HG02870 (cell line): ENCODE data around the gene NDUFA6.
"Not testable (repeated sequence)": the region's sequence is repeated elsewhere in the genome, so short reads cannot be mapped to it uniquely, and the experiment has no call there.

ENCODE experiments used
- ATAC-seq: cut with Tn5 transposase; IDR thresholded peaks from one replicate; pipeline ENCODE4 v1.9.1; 2021; ENCODE audit warnings: mild to moderate bottlenecking, moderate library complexity; ENCODE audit not compliant: unreplicated experiment

Gene NDUFA6

GRCh38 chr22:42090596-42091454, at the start of gene NDUFA6:
TSS of gene NDUFA6 (minus strand) at chr22:42090772. CDS start at chr22:42090744, 28 bp downstream.
- peak; percentile 96 for ATAC-seq

GRCh38 chr22:42140153-42140552, 49.6 kb upstream of the NDUFA6 start:
- ATAC-seq: not testable (repeated sequence)

- ATAC-seq: not testable (repeated sequence)
Observed at GRCh38 chr22:42139508-42139907, 48.9 kb upstream of the NDUFA6 start.

GRCh38 chr22:42138972-42139371, 48.4 kb upstream of the NDUFA6 start:
- ATAC-seq: no peak

GRCh38 chr22:42138122-42138770, 47.7 kb upstream of the NDUFA6 start:
- no peak for ATAC-seq

GRCh38 chr22:42135688-42136087, 45.1 kb upstream of the NDUFA6 start:
- not testable (repeated sequence) for ATAC-seq

GRCh38 chr22:42134100-42135020, 43.8 kb upstream of the NDUFA6 start:
- no peak for ATAC-seq

- ATAC-seq: no peak
Observed at GRCh38 chr22:42132457-42132856, 41.9 kb upstream of the NDUFA6 start.

GRCh38 chr22:42131562-42131961, 41.0 kb upstream of the NDUFA6 start:
- ATAC-seq: no peak

GRCh38 chr22:42130639-42131431, 40.3 kb upstream of the NDUFA6 start, which contains the start of gene CYP2D6:
TSS of gene CYP2D6 (minus strand) at chr22:42130810. CDS start at chr22:42130791, 19 bp downstream.
- not testable (repeated sequence) for ATAC-seq

GRCh38 chr22:42130182-42130581, 39.6 kb upstream of the NDUFA6 start:
- ATAC-seq: not testable (repeated sequence)

- ATAC-seq: not testable (repeated sequence)
Observed at GRCh38 chr22:42128776-42129694, 38.5 kb upstream of the NDUFA6 start.

- not testable (repeated sequence) for ATAC-seq
Observed at GRCh38 chr22:42128007-42128406, 37.4 kb upstream of the NDUFA6 start.

GRCh38 chr22:42127606-42128005, 37.0 kb upstream of the NDUFA6 start:
- no peak for ATAC-seq

- ATAC-seq: not testable (repeated sequence)
Observed at GRCh38 chr22:42123529-42123928, 33.0 kb upstream of the NDUFA6 start.

GRCh38 chr22:42120231-42121021, 29.9 kb upstream of the NDUFA6 start:
- ATAC-seq: not testable (repeated sequence)

GRCh38 chr22:42116848-42117424, 26.4 kb upstream of the NDUFA6 start:
- no peak for ATAC-seq

GRCh38 chr22:42115420-42115830, 24.9 kb upstream of the NDUFA6 start:
- not testable (repeated sequence) for ATAC-seq
